ENCODE data around the gene ADCY4.

- TF ChIP-seq GLIS3 (CRISPR knock-in tag; IDR thresholded peaks at IDR 0.05) (no peak), RARB (CRISPR knock-in tag; IDR thresholded peaks at IDR 0.05) (no peak), SNAI2 (CRISPR knock-in tag; IDR thresholded peaks at IDR 0.05) (no peak), TCF4 (CRISPR knock-in tag; IDR thresholded peaks at IDR 0.05; ENCODE audit: borderline replicate concordance) (no peak), PATZ1 (CRISPR knock-in tag; IDR thresholded peaks at IDR 0.05; ENCODE audit: borderline replicate concordance) (no peak), ZNF8 (CRISPR knock-in tag; IDR thresholded peaks at IDR 0.05) (no peak)
These were observed 20.1 kb upstream of the ADCY4 start for GRCh38 chr14:24355009-24355408.

Measured in SK-N-SH treated with all-trans-retinoic acid at 6 μM for 48 hours (cell line).